GM19455 (cell line): ENCODE results near the gene DTX3.
"Not testable (repeated sequence)": the region's sequence is repeated elsewhere in the genome, so short reads cannot be mapped to it uniquely, and the experiment has no call there.

ENCODE experiments used
- ATAC-seq: cut with Tn5 transposase; IDR thresholded peaks from one replicate; pipeline ENCODE4 v1.9.1; 2021; ENCODE audit not compliant: unreplicated experiment

The DTX3 gene, protein sequence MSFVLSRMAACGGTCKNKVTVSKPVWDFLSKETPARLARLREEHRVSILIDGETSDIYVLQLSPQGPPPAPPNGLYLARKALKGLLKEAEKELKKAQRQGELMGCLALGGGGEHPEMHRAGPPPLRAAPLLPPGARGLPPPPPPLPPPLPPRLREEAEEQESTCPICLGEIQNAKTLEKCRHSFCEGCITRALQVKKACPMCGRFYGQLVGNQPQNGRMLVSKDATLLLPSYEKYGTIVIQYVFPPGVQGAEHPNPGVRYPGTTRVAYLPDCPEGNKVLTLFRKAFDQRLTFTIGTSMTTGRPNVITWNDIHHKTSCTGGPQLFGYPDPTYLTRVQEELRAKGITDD

DNA sequence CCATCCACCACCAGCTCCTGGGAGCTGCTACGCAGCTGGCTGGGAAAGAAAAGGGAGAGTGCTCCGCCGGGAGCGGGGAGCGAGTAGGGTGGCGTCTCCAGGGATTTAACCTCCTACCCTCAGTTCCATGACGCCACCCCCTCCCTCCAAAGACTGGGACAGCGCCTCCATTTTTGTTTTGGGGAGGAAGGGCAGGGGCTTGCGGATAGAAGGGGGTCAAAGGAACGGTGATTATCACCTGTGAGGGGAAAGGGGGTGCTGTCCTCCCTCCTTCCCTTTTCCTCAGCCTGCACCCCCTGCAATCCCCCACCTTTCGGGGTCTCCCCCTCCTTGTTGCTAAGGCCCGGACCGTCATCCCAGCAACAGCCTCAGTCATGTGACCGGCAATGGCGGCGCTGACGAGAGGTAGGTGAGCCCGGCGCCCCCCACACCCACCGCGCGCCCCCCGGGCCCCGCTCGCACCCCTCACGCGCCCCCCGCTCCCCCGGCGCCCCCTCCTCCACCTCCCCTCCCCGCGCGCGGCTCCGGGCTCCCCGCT is at the start of gene DTX3:
TSS of gene DTX3 (plus strand) at position 371 of the 538 bp plus-strand sequence. CDS start 1,694 bp downstream, outside the sequence.
- ATAC-seq = no peak

DNA sequence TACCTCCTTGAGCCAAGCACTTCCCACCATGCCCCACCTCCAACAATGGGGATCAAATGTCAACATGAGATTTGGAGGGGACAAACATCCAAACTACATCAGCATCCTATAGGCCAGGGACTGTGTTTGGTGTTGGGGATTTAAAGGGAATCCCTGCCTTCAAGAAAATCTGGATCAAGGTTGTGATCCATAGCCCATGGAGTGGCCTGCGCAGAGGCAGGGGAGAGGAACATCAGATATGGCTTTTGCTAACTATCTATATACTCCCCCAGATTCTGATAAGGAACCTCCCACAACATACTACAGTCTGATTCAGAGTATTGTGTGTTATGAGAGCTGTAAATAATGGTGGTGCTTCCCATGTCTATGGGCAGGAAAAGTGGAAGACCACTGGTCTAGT is 49.7 kb upstream of the DTX3 start:
- no peak for ATAC-seq

DNA sequence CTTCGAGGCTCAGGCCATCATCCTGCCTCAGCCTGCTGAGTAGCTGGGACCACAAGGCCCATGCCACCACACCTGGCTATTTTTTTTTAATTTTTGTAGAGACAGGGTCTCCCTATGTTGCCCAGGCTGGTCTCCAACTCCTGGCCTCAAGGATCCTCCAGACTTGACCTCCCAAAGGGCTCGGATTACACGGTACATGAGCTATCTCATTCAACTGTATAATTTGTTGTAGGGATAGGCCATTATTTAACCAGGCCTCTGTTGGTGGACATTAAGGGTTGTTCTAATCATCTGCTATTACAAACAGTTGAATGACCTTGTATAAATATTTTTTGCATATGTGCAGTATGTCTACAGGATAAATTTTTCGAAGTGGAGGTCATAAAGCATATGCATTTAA is 45.8 kb upstream of the DTX3 start:
- ATAC-seq = no peak

DNA sequence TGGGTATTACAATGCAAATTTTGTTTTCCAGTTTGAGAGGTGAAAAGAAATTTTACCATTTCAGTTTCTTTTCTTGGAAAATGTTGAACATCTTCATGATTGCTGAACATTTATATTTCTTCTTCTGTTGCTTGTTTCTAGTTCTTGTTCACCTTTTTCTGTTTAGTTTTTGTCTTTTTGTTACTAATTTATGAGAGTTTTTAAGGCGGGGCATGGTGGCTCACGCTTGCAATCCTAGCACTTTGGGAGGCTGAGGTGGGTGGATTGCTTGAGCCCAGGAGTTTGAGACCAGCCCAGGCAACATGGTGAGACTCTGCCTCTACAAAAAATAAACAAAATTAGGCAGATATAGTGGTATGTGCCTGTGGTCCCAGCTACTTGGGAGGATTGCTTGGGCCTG is 44.1 kb upstream of the DTX3 start:
- ATAC-seq = no peak

DNA sequence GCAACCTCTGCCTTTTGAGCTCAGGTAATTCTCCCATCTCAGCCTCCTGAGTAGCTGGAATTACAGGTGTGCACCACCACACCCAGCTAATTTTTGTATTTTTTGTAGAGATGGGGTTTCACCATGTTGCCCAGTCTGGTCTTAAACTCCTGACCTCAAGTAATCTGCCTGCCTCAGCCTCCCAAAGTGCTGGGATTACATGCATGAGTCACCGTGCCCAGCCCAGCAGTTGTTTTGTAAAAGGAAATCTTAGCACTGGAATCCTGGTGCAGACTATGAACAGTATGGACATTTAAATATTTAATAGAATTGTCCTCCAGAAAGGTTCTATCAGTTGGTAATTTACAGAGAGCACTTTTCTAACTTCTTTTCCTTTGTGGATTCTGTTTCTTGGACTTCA is 43.5 kb upstream of the DTX3 start:
- ATAC-seq = not testable (repeated sequence)

DNA sequence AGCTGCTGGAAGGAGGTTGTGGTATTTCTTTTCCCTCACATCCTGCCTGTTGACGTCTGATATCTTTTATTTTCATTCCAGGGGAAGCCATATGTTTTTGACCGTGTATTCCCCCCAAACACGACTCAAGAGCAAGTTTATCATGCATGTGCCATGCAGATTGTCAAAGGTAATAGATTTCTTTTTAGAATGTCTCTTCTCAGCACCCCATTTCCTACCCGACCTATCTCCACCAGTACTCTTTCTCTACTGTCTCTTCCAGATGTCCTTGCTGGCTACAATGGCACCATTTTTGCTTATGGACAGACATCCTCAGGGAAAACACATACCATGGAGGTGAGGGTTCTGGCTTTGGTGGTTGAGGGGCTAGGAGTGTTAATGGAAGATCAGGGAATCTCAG is 41.3 kb upstream of the DTX3 start:
- ATAC-seq = no peak

DNA sequence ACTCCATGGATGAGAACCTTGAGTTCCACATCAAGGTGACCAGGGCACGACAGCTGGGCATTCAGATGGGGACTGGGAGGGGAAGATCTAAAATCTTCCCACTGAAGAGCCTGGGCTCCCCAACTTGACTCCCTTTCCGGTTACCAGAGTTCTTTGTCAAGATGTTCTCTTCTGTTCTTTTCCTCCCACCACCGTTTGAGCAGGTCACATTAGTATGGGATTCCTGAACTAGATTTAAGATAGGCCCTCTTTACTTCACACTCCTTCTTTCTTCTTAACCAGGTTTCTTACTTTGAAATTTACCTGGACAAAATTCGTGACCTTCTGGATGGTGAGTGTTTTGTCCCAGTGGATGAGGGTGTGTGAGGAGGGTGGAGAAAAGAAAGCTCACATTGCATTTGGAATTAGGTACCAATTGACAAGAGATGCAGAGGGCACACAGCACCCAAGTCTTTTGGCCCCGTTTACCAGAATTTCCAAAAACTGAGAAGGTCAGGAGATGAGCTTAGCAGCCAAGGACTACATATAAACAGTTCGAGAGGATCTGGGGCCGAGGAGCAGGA is 40.4 kb upstream of the DTX3 start:
- ATAC-seq = no peak

DNA sequence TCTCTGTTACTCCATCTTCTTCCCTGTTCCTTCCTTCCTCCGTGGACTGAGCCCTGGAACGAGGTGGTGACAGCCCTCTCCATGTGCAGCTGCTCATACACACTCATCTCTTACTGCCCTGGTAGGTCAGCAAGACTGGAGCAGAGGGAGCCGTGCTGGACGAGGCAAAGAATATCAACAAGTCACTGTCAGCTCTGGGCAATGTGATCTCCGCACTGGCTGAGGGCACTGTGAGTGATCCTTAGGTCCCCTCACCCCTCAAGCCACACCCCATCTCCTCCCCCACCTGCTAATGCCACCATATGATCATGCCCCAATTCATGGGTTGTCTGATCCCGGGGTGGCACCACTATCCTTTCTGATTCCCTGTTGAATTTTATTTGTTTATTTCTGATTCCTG is 35.8 kb upstream of the DTX3 start:
- ATAC-seq = no peak

DNA sequence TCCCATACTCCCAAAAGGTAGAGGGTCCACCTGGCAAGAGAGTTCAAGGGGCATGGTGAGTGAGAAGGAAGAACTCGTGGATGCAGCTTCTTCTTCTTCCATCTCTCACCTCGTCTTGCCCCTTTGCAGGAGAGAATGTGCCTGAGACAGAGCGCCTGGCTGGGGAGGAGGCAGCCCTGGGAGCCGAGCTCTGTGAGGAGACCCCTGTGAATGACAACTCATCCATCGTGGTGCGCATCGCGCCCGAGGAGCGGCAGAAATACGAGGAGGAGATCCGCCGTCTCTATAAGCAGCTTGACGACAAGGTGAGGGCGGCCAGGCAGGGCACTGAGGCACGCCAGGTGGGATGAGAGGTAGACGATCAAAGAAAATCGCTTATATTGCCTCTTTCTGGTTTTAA is 34.8 kb upstream of the DTX3 start:
- ATAC-seq = no peak

DNA sequence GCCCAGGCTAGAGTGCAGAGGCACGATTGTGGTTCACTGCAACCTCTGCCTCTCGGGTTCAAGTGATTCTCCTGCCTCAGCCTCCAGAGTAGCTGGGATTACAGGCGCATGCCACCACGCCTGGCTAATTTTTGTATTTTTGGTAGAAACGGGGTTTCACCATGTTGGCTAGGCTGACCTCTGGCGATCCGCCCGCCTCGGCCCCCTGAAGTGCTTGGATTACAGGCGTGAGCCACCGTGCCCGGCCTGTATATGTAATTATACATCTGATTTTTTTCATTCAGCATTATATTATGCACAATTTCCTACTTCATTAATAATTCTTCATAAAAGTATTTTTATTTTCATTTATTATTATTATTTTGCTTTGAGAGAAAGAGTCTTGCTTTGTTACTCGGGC is 34.2 kb upstream of the DTX3 start:
- ATAC-seq = not testable (repeated sequence)

DNA sequence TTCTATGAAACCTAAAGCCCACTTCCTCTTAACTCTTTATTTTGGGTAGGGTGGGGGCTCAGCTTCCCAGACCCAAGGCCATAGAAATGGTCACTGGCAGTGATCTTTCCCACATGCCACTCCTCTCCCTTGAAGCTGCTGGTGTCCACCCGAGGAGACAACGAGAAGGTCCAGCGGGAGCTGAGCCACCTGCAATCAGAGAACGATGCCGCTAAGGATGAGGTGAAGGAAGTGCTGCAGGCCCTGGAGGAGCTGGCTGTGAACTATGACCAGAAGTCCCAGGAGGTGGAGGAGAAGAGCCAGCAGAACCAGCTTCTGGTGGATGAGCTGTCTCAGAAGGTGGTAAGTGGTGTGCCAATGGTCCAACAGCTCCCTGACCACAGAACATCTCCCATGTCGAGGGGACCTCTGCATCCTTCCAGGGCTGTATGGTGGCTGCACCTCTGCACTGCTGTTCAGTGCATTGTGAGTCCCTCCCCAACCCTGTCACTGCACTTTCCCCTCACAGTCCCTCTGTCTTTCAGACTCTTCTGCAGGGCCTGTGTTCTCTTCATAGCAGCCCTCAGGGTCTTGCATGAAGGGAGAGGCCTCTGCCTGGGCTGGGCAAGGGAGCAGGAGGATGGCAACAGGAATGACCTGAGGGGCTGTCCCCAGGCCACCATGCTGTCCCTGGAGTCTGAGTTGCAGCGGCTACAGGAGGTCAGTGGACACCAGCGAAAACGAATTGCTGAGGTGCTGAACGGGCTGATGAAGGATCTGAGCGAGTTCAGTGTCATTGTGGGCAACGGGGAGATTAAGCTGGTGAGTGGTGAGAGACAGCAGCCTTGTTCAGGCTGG is 32.5 kb upstream of the DTX3 start:
- no peak for ATAC-seq

DNA sequence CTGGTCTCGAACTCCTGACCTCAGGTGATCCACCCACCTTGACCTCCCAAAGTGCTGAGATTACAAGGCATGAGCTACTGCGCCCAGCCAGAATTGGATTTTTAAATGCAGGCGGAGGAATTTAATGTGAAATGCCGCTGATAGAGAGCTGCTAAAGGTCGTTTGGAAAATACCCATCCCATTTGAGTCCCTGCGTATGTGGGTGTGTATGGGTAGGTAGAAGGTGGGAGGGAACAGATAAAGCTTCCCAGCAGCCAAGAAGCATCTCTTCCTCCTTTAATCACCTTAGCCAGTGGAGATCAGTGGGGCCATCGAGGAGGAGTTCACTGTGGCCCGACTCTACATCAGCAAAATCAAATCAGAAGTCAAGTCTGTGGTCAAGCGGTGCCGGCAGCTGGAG is 29.8 kb upstream of the DTX3 start:
- no peak for ATAC-seq

DNA sequence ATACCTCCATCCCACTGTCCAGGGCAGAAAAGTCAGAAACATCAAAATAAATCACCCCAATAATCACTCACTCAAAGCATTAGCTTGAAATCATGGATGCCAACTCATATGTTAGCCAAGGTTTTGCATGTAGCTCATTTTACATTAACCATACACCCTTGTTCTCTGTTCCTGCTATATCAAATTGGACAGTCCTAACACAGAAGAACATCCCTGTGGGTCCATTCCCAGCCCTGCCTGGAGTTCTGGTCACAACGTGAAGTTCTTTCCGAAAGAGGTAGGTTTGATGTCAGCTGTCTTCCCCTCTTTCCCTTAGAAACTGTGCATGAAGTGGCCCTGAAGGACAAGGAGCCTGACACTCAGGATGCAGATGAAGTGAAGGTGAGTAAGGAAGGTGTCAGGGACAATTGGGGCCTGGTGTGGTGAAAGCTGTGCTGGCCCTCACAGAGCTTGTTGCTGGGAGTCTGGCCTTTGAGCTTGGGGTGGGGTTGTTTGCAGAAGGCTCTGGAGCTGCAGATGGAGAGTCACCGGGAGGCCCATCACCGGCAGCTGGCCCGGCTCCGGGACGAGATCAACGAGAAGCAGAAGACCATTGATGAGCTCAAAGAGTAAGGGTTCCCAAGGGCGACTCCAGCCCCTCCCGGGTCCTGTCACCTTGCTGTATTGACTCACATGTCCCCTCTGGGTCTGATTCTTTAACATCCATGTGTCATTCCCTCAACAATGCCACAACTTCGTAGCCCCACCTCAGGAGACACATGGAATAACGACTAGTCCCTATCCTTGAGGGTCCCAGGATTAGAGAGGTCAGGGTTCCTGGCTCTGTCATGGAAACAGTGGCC is 28.6 kb upstream of the DTX3 start:
- no peak for ATAC-seq

DNA sequence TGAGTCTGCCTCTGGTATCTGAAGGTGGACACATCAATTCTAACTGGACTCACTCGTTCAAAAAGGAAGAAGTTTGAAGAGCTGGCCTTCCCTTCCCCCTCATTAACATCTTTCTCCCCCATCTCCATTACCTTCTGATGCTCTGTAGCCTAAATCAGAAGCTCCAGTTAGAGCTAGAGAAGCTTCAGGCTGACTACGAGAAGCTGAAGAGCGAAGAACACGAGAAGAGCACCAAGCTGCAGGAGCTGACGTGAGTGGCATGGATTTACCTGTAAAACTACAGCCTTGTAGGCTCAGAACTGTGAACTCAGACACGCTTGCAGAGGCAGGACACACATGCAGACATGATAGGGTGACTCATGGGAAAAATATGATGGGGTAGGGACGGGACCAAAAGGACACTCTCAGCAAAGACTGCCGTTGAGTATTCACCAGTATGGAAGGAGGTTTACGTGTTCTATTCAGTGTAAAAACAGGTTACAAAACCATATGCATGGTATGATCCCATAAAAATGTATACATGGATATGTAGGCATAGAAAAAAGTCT is 27.9 kb upstream of the DTX3 start:
- no peak for ATAC-seq

DNA sequence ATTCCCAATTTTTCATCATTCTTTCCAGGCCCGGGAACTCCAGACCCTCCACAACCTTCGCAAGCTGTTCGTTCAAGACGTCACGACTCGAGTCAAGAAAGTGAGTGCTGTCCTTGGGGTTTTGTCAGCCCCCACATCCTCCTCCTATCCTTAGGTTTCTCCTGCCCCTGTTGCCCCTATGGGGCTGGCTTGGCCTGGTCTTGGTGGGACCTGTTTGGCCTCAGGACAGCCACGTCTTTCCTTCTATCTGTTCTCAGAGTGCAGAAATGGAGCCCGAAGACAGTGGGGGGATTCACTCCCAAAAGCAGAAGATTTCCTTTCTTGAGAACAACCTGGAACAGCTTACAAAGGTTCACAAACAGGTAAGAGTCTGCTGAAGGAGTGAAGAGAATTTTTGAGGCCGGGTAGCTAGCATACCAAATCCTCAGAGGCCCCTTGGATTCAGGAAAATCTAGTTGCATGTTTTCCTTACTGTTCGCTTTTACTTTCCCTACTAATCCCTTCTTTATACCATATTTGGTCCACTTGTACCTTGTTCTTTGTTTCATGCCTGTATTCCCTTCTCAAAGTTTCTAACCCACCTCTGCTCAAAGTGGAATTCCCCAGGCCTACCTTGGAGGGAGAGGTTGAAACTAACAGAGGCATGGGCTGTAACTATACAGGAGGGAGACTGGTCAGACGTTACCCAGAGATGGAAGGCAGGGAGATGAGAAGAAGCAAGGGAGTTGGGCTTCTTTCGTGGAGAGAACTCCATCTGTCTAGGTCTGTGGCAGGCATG is 26.5 kb upstream of the DTX3 start:
- ATAC-seq = no peak

DNA sequence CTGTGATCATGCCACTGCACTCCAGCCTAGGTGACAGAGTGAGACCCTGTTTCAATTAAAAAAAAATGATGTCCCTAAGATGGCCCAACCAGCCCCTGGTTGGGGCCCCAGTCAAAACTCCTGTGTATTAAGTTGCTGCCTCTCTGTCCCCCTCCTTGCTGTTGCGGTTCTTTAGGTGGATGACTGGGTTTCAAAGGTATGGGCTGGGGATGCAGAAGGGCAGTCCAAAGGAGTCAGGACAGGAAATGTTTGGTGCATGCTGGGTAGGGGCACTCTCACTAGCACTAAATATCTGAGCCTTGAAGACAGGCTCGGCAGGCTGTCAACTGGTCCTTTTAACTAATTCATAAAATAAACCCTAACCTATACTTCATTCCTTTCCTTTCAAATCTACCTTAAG is 25.6 kb upstream of the DTX3 start:
- no peak for ATAC-seq

DNA sequence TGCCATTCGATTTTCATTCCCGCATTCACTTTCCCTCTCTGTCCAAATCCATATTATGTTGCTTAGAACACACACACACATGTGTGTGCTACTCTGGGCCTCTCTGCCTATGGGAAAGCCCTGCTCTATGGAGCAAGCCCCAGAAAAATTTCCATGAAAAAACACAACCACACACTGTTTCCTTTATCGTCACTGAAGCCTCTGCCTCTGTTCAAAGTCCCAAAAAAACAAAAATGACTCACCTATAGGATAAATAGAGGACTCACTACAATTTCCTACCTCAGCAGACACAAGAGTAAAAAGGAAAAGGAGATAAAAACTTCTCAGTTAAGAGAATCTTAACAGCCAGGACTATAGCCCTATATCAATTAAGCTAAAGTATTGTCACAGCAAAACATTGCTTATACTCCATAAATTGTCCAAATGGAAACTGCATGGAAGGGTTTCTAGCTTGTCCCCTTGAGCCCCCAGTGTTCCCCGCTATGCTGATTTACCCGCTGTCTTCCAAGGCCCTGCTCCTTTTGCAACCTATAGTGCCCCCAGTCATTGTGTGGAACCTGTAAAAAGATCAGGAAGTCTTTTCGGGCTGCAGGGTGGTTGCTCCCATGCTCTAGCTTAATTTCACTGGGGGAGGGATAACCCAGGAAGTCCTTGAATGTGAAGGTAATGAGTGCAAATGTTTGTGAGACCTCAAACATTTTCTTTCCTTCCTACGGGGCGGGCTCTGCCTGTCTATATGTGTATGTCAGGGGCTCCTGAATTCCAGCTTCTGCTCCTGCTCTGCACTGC is 24.8 kb upstream of the DTX3 start:
- no peak for ATAC-seq

DNA sequence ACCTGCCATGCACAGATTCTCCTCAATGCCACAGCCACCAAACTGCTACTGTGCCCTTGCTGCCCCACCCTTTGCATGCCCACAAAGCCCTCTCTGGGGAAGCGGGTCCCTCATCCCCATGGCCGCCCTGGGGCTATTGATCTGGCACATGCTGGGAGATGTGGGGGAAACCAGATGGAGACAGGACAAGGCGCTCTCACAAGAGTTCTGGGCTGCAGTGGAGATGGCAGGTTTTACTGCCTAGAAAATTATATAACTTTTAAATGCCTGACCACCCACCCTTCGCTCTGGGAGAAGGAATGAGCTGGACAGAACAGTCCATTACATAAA is 24.2 kb upstream of the DTX3 start:
- no peak for ATAC-seq

DNA sequence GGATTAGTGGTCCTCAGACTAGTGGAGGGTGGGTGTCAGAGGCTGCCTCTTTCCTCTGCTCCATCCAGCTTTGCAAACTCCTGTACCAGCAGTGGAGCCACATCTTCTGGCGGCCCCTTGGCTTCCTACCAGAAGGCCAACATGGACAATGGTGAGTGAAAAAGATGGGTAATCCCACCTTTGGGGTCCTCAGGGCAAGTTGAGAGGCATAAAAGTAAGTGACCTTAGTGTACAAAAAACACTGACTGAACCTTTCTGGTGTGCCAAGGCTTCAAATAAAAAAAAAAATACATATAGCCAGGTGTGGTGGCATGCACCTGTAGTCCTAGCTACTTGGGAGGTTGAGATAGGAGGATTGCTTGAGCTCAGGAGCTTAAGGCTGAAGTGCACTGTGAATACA is 22.8 kb upstream of the DTX3 start:
- ATAC-seq = no peak
